GM19025 (cell line): Measurements from ENCODE around the gene PRR5.

Source experiments
- ATAC-seq: cut with Tn5 transposase; IDR thresholded peaks from one replicate; pipeline ENCODE4 v1.9.1; 2021; ENCODE audit warnings: mild to moderate bottlenecking, low read depth, moderate library complexity; ENCODE audit not compliant: unreplicated experiment

PRR5 gene

DNA sequence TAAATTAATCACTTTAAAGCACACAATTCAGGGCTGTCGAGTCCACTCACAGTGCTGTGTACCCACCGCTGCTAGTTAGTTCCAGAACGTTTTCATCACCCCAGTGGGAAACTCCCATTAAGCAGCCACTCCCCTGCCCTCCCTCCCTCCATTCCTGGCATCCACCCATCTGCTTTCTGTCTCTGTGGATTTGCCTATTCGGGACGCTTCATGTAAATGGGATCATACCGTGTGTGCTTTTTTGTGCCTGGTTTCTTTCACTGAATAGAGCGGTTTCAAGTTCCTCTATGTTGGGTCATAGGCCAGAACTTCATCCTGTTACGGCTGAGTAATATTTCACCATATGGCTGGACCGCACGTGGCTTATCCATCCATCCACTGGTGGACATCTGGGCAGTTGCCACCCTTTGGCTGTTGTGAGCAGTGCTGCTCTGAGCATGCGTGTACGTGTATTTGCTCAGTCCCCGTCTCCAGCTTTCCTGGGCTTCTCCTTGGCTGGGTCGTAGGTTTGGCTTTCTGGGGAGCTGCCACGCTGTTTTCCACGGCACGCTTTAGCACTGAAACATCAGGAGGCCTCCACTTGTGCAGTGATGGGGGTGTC lies 80.5 kb downstream of the PRR5 start:
- ATAC-seq = no peak

- no peak for ATAC-seq
Measured at GRCh38 chr22:44783091-44783490, 81.1 kb downstream of the PRR5 start.

DNA sequence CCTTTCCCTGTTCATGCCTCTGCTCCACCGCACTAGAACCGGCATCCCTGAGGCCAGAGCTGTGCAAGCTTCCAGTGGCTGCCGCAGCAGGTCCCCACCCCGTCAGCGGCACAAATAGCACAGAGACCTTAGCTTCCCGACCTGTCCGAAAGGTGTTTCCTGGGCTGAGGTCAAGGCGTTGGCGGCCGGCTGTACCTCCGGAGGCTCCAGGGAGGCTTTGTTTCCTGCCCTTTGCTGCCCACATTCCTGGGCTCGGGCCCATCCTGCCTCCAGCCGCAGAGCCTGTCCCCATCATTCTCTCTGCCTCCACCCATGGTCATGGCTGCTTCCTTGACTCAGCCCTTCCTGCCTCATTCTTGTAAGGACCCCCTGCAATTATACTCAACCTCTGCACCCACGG lies 81.6 kb downstream of the PRR5 start:
- ATAC-seq = no peak

- ATAC-seq = no peak
Measured at GRCh38 chr22:44786136-44786535, 84.1 kb downstream of the PRR5 start.

DNA sequence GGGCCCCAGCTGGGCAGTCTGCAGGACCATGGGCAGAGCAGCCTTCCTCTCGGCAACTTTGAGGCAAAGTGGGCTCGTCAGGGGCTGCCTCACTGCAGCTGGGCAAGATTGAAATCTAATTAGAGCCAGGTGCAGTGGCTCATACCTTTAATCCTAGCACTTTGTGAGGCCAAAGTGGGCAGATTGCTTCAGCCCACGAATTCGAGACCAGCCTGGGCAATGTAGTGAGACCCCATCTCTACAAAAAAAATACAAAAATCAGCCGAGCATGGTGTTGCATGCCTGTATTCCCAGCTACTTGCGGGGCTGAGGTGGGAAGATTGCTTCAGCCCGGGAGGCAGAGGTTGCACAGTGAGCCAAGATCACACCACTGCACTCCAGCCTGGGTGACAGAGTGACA lies 84.6 kb downstream of the PRR5 start:
- no peak for ATAC-seq
